GM18499 (cell line): Measurements from ENCODE around the gene MUC4.

Experiments
- ATAC-seq: cut with Tn5 transposase; IDR thresholded peaks from one replicate; pipeline ENCODE4 v1.9.1; 2021; ENCODE audit warnings: moderate number of reproducible peaks; ENCODE audit not compliant: insufficient read depth, unreplicated experiment

The MUC4 gene

GRCh38 chr3:195708626-195709481, 102.9 kb downstream of the MUC4 start:
- ATAC-seq: no peak

GRCh38 chr3:195708061-195708460, 103.7 kb downstream of the MUC4 start:
- no peak for ATAC-seq

GRCh38 chr3:195705081-195705991, 106.4 kb downstream of the MUC4 start:
- ATAC-seq: no peak

GRCh38 chr3:195704433-195704999, 107.2 kb downstream of the MUC4 start:
- no peak for ATAC-seq

GRCh38 chr3:195703776-195704175, 108.0 kb downstream of the MUC4 start:
- ATAC-seq: no peak

GRCh38 chr3:195701042-195701915, 110.5 kb downstream of the MUC4 start:
- no peak for ATAC-seq

- ATAC-seq: no peak
These were observed 111.4 kb downstream of the MUC4 start for GRCh38 chr3:195700319-195700718.

- ATAC-seq: no peak
These were observed 111.9 kb downstream of the MUC4 start for GRCh38 chr3:195699860-195700259.

- ATAC-seq: no peak
These were observed 112.3 kb downstream of the MUC4 start for GRCh38 chr3:195699388-195699771.

- ATAC-seq: no peak
These were observed 112.9 kb downstream of the MUC4 start for GRCh38 chr3:195698647-195699387.

- ATAC-seq: no peak
These were observed 113.4 kb downstream of the MUC4 start for GRCh38 chr3:195698325-195698646.

- ATAC-seq: no peak
These were observed 114.0 kb downstream of the MUC4 start for GRCh38 chr3:195697582-195698324.
